NCI-H2227 treated with DMSO at 0.1 percent for 48 hours (cell line): Measurements from ENCODE around the gene HERC2.
"Not testable (repeated sequence)": the region's sequence is repeated elsewhere in the genome, so short reads cannot be mapped to it uniquely, and the experiment has no call there.

Experiments
- DNase-seq: peaks from one replicate; lab custom pipeline; 2025; lab: John Stamatoyannopoulos, UW

Gene HERC2

DNA sequence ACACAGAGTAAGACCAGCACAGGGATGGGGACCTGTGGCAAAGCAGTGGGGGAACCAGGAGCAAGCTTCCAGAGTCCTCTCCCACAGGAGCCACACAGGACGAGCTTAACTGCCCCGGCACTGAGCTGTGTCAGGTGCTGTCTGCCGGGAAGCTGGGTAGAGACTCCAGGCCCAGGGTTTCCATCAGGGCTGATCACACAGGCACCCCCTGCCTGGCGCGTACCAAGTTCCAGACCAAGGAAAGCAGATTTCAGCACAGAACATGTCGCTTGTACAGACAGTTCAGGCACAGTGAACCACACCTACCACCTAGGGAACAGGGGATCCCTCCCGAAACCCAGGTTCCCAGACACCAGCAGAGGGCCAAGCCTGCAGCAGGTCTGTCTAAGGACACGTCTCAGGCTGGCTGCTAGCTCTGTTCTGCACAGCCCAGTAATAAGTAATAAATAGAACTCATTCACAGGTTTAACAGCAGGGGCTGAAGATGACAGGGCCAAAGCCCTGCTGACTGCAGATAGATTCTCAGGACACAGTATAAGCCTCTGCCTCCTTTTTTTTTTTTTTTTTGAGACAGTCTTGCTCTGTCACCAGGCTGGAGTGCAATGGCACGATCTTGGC is 192.6 kb downstream of the HERC2 start:
- DNase-seq = no peak

DNA sequence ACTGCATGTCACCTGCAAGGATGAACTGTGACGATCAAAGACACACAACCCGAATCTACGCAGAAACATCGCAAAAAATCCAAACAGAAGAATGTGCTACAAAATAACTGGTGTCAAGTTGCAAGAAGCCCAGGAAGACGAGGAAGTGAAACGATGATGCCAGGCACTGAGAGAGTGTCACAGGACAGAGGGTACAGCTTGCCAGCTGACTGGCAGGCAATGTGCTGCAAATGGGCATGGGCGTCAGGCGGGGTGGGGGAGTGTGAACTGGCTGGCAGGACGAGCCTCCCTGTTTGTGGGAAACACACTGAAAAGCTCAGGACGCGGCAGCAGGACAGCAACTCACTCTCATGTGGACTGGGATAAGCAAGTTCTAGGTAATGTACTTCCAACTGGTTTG is 193.9 kb downstream of the HERC2 start:
- no peak for DNase-seq

DNA sequence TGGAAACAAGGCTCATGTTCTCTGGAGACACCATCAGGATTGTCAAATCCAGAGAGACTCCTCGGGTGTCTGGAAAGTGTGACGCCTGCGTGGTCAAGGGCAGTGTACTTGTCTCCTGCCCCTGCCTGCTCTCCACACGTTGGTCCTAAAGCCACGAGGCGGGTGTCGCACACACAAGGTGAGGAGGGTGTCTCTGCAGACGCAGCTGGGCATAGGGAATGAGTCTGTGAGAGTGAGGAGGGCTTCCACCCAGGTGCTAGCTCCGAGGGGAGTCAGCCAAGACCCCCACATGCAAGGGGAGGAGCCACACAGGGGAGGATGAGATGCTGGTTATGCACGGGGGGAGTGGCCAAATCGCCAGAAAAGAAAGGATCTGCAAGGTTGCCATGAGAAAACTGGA is 194.9 kb downstream of the HERC2 start:
- no peak for DNase-seq

DNA sequence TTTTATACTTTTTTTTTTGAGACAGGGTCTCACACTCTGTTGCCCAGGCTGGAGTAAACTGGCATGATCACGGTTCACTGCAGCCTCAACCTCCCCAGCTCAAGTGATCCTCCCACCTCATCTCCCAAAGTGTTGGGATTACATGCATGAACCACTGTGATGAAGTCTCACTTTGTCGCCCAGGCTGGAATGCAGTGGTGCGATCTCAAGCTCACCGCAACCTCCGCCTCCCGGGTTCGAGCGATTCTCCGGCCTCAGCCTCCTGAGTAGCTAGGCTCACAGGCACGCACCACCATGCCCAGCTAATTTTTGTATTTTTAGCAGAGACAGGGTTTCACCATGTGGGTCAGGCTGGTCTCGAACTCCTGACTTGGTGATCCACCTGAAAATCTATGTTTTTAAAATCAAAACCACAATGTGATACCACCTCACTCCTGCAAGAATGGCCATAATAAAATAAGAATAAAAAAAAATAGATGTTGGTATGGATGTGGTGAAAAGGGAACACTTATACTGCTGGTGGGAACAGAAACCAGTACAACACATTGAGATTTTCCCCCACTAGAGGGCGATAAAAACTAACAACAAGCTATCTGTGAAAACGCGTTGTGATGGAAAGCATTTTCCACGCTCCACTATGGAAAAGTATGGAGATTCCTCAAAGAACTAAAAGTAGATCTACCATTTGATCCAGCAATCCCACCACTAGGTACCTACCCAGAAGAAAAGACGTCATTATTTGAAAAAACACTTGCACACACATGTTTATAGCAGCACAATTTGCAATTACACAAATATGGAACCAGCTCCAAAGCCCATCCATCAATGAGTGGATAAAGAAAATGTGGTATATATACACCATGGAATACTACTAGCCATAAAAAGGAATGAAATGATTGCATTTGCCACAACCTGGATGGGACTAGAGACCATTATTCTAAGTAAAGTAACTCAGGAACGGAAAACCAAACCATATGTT is 196.0 kb downstream of the HERC2 start:
- DNase-seq = peak; percentile 19

DNA sequence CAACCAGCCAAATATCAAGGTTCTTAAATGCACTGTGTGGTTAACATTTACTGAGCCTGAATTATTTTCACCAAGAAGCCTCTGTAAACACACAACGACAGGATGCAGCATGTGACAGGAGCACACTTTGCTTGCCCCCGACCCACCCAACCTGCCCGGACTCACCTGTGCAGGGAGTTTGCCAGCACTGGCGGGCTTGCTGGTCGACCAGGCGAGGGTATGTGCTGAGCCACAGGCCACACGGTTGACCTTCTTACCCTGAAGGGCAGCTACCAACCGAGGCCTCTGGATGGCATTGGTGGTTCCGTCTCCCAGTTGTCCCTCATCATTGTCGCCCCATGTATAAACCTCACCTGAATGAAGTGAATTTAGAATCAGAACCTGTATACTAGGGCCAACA is 197.1 kb downstream of the HERC2 start:
- DNase-seq = no peak

DNA sequence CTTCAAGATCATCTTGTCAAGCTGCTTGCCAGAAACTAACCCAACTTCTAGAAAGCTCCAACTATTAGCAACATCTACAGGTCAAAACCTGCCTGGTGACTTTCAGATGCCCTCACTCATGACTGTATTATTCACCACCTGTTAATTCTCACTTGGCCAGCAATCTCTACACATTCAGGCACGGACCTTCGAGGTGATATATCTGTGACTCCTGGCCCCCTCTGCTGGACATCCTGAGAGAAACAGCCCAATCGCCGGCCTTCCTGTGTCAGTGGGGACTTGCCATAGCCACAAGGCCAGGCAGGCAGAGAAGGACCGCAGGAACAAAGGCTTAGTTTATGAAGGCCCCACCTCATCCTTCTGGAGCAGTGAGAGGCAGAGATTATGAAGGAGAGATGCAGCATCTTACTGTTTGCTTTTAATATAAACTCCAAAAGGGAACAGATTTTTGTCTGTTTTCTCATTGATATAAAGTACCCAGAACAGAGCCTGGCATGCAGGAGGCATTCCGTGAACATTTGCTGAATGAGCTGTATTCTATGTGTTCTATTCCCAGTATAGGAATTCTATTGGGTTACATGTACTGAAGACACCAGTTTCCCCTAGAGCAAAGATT is 198.5 kb downstream of the HERC2 start:
- peak; percentile 64 for DNase-seq

DNA sequence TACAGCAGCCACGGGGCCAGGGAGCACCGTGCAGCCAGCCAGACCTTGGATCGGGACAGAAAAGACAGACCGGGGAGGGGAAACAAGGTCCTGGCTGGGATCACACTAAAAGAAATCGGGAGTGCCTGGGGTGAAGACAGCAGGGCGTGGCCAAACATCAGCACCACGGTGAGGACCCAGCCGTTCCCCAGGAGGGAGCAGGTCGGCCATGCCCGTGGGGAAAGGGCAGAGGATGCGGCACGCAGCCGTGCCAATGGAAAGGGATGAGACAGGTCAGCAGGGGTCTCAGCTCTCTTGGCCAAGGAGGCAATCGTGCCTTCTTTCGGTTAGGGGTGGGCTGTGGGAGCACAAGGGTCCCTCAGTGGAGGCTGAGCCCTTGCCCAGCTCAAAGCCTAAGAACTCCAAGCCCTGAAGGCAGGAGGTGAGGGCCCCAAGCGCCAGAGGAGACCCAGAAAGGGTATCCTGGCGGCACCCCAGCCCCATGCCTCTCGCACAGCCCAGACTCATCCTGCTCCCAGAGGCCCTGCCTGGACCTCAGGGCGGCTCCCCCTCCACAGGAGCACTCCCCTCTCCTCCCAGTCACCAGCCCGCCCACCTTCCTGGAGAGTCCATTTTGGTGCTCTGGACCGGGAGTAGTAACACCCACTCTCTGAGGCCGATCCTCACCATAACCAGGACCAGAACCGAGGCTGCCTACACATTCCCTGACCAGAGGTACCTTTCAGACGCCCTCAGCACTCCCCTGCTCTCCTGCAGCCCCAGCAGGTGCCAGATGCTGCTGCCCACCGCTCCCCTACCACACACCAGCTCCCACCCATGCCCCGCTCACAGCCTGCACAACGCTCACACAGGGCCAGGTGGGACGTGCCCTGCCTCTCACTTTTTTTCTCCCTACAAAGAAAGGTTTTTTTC is 199.7 kb downstream of the HERC2 start:
- DNase-seq = no peak

DNA sequence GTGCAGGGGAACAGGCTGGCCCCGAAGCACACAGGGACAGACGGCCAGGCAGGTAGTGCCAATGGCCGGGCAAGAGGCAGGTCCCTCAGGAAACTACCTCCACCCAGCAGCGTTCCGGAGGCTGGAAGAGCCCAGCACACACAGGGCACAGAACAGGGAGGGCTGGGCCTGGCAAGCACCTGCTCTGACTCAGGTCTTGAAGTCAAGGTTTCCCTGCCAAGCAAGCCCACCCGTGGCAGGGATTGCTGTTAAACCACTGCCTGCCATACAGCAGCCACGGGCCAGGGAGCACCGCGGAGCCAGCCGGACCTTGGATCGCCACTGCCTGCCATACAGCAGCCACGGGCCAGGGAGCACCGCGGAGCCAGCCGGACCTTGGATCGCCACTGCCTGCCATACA is 200.4 kb downstream of the HERC2 start:
- DNase-seq = not testable (repeated sequence)

DNA sequence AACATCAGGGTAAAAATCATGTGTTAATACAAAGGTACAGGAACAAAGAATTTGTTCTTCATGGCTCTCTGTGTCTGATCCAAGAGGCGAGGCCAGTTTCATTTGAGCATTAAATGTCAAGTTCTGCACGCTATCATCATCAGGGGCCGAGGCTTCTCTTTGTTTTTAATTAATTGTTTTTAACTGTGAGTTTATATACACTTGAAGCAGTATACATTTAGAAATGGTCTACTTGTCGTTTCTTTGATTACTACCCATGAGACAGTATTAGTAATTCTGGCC is 201.7 kb downstream of the HERC2 start:
- DNase-seq = no peak

DNA sequence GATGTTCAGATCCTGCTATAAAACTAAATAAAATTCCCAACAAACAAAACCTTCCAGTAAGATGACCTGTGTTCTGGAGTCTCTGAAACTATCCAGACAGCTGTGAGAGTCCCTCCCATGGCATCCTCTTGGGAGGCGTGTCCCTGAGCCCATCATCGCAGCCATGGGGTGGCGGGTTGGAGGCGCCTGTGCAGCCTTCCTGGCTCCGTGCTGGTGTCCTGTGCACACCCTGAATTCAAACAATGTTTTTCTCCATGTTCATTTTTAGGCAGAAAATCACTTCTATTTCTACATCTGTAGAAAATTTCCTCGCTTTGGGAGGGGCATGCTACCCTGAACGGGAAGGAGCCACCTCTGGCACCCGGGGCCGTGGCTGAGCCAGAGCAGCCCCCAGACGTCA is 203.4 kb downstream of the HERC2 start:
- no peak for DNase-seq

DNA sequence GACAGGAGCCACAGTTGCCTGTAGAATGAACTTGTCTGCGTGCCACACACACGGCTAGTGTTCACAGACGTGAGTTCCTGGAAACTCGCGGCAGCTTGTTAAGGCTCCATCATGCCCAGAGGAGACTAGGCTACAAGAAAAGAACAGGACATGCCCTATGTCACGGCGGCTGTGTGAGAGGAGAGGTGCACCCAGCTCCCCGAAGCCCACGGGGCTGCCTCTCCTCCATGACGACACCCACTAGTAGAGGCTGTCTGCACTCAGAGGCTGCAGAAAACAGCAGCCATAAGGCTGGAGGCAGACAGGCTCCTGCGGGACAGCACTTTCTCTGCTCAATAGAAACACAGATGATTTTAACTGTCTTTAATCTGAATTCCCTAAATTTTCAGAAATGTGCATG is 203.9 kb downstream of the HERC2 start:
- DNase-seq = no peak

DNA sequence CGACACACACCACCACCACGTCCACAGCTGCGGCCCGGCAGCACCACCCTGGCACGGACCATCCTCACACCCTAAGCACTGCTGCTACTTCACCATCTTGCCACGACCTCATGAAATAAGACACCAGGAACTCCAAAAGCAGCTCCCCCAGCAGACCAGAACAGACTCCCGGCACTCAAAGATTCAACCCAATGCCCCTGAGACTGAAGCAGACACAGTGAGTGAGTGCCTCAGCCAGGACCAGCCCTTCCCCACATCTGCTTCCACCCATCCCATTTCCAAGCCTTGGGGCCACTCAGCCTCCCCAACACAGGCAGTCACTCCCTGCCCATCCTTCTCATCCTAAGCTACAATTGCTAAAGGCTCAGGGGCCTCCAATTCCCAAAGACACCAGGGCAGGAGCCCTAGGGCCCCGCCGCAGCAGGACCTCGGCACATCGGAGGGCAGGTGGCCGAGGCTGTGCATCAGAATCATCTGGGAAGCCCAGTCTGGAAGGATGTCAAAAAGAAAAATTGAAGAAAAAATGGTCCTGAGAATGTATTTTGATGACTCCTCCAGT is 204.5 kb downstream of the HERC2 start:
- DNase-seq = no peak

DNA sequence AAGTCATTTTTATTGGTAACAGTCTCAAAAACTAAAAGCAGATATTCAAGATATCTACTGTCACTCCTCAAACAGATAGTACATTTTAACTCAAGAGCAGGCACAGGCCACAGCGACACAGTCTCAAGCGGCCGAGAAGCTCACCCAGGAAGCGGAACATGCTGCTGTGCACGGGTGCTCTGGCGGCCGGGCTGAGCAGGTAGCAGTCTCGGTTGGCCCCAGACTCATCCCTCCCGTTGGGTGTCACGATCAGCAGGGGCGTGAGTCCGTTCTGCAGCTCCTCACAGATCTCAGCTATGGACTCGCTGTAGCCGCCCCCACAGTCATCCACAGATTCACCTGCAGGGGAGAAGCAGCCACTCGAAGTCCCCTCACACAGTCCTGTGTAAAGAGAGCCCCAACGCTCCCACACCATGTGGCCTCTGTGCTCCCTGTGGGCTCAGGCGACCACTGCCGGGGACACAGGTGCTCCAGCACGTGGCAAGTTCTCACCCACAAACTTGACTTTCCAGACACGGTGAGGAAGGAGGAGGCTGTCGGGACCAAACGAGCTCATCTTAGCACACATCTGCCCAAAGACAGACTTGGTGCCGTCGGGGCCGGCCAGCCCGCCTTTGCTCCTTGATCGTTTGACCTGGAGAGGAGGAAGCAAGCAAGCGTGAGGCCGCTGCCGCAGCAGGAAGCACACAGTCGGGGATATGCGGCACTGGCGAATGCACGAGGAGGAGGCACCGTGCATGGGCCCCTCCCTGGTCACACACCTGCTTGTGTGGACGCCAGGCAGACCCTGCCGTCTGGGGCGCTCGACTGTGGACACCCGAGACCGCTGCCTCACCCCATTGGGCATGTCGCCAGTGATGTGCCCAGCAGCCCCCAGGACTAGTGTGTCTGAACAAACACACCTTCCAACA is 205.2 kb downstream of the HERC2 start:
- DNase-seq = no peak

DNA sequence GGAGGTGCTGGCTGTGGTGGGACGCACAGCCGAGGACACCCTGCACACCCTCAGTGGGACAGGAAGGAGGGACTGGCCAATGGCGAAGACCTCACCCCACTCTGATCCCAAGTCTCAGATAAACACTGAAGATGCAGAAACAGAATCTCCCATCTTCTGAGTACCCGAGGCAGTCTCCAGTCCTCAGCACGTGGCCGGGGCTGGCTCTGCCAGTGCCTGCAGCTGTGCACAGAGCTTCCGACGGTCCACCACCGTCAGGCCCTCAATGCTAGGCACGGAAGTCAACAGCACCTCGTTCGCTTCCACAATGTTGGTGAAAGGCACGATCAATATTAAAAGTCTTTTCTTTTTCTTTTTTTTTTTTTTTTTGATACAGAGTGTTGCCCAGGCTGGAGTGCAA is 206.1 kb downstream of the HERC2 start:
- DNase-seq = no peak

DNA sequence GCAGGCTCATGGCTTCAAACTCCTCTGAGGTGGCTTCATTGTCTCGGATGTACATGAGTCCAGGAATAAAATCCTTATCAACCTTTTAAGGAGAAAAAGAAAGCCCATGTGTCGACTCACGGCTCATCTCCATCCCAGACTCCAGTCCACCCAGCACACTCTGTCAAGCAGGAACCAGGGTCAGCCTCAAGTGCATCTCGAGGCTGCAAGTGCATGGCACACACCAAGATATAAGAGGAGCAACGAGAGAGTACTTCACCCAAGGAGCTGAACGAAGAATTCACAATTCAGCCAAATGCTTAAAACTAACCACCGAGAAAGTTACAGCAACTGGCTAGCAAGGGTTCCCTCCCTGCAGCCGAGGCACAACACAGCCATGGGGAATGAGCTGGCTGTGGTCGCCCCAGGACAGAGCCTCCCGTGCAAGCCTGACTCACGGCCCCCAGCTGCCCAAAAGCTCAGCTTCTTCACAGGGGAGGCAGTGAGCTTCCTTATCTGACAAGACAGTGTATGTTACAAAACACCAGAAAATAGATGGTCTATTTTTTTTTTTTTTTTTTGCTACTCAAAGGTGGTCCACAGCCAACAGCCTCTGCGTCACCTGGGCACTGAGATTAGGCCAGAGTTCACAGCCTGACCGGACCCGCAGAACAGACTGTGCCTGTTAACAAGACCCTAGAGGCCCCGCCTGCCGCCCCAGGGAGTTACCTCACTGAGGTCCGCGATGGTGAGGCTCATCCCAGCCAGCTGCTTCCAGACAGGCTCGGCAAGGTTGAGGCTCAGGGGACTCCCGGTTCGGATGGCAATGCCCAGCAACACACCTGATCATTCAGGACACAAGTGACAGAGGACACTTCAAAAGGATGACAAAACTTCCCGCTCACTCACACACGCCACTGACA is 207.0 kb downstream of the HERC2 start:
- DNase-seq = no peak

DNA sequence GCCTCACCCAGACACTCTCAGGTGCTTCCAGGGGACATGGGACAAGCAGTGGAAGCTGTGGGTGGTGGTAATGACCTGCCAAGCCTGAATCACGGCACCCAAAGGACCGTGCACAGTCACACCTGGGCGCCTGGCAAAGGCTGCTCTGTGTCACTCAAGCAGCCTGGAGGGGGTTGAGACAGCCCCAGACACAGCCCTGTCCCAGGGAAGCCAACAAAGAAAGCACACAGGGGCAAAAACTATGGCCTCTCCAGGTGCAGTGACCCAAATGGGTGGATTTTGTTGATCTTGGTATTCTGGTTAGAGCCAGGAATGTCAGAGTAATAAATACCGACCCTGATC is 207.9 kb downstream of the HERC2 start:
- DNase-seq = no peak

DNA sequence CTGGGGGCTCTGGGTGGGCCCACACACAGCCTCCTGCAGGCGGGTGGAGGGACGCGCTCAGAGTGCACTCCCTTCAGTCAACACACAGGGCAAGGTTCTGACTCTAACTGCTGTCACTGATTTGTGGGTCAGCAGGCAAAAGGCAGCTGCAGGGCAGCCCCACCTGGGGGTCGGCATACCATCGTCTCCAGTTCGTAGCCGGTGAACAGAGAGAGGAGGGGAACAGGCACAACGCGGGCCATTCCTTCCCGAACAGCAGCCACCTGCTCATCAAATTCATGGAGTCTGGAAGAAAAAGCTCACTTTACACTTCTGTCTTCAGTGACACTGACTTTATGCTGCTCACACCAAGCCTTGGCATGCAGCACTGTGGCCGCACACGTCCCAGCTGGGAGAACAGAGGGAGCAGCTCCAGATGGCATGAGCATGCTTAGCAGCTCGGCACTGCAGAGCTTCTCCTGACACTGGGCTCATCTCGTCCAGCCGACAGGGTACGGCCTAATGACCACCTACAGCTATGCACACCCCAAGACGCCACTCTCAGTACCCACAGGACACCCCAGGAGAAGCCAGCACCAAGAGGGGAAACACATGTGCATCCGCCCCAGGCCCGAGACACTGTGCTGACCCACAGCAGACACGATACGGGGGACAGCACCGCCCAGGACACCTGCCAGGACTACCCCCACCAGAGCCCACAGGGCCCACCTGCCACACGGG is 208.4 kb downstream of the HERC2 start:
- no peak for DNase-seq

DNA sequence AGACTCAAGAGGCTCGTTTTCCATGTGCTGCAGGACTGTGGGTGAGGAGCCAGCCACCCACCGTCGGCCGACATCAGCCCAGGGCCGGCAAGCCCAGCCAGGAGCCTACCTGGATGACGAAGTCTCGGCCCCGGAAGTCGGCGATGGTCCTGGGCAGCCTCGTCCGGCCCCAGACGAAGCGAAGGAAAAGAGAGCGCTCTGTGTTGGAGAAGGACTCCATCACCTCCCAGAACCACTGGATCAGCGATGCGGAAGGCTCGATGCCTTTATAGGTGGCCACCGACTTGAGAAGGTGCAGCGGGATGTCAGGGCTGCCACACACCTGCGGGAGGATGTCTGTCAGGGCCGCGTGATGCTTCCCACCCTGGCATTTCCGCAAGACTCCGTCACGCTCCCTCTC is 209.0 kb downstream of the HERC2 start:
- DNase-seq = no peak

DNA sequence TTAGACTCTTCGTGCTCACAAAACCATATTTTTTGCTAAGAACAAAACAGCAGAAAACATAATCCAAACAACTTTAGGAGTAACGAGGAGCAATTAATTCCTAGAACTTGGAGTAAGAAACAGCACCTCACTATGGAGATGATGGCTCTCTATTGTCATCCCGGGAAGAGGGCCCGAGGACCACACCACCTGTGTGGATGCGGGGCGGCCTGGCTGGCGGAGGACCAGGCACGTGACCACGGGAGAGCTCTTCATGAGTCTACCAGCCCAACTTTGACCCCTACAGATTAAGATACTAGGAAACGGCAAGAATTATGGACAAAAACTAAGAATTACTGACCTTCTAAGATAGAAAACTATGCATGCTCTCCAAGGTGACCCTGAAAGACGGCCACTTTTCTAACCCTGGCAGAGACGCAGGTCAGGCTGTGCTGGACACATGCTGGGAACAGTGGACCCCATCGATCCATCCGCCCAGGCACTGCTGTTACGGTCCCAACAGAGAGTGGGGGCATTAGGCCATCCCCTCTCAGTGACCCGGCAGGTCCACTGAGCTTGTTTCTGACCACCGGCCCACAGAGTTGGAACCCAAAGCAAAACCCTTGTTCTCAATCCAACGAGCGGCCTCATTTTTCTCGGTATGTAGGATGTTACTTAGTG is 209.7 kb downstream of the HERC2 start:
- no peak for DNase-seq
